Measurements from ENCODE around the gene RAN.
"Not testable (repeated sequence)": the region's sequence is repeated elsewhere in the genome, so short reads cannot be mapped to it uniquely, and the experiment has no call there.

Gene RAN

DNA sequence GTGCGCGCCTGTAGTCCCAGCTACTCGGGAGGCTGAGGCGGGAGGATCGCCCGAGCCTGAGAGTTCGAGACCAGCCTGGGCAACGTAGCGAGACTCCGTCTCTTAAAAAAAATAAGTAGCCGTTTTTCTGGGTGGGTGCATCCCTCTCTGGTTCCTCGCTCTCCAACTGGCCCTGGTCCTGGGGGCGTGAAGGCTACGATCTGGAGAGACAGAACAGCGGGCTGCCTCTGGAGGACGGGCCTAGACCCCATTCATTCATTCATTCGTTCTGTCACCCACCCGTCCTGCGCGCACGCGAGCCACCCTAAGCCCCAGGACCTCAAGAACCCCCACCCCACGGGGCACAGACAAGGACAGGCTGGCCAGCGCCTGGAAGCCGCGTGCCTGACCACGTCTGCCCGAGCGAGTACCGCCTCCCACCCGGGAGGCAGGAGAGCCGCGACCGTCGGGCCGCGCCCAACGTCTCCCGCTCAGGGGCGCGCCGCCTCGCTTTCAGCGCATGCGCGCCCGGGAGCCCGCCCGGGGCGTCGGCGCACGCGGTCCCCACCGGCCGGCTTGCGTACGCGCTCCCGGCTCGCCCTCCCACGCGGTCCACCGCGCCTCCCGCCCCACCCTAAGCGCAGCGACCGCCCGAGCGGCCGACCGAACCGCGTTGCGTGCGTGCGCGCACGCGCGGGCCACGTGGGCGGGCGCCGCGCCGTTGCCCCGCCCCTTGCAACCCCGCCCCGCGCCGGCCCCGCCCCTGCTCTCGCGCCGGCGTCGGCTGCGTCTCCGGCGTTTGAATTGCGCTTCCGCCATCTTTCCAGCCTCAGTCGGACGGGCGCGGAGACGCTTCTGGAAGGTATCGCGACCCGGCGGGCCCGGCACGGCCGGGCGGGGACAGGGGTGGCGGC lies at the start of gene RAN:
Gene RAN, plus strand, starts transcription at position 781 of the 893 bp plus-strand sequence. CDS start 528 bp downstream, outside the sequence.
- DNase-seq: peak; percentile 85

DNA sequence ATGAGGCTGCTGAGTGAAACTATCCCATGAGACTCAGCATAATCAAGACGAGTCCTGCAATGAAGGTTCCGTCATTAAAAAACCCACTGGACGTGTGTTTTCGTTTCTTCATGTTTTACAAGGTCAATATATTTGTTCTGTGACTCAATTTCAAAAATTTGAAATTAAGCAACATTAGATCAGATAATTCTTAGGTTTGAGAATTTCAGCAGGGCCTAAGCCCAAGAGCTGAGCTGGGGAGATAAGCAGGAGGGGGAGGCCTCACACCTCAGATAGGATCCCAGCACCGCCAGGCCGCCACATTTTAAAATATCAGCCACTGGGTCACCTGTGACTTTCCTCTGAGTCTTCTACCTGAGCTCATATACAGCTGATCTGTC lies 46.1 kb upstream of the RAN start:
- DNase-seq: no peak

DNA sequence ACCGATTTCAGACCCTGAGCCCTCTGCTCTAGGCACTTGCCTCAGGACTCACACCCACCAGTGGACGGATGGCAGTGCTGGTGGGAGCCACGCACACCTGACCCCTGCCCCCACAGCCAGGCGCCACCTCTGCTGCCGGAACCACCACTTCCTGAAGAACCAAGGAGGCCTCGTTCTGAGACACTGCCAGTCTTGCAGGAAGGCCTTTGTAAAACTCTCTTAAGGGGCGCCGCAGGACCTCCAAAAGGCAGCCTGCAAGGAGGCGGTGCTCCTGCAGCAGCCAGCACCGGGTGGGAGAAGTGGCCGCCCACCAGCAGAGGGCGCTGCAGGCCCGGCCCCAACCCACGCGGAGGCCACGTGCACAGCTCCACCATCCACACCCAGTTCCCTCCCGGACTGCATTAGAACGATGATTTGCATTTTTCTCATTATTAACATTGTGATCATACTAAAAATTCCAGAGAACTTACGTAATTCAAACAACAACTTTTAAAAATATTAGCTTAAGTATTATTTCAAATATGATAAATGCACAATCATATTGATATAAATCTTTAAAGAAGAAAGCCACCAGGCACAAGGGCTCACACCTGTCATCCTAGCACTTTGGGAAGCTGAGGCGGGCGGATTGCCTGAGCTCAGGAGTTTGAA lies 45.6 kb upstream of the RAN start:
- no peak for DNase-seq

DNA sequence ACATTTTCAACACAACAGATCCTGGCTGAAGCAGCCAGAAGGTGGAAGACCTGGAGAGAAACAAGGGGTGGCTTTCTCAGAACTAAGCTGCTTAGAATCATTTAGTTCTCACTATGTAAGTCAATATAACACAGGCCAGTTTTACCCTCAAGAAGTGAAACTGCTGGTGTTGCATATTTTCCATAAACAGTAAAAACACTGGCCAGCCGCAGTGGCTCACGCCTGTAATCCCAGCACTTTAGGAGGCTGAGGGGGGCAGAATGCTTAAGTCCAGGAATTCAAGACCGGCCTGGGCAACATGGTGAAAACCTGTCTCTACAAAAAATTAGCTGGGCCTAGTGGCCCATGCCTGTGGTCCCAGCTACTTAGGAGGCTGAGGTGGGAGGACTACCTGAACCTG lies 44.4 kb upstream of the RAN start:
- no peak for DNase-seq

DNA sequence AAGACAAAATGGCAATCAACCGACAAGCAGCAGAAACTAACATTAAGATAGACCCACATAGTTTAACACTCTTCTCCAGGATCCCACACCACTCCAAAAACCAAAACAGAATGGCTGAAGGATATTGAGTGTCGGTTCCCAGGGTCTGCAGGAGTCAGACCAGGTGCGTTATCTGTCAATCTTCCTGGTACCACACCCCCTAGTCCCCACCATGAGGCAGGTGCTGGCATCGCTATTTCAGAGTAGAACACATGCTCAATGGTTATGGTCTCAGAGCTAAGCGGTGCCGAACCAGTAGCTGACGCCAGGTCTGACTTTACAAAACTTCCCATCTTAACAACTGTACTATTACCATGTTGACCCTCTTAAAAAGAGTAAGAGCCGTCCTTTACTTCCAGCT lies 43.0 kb upstream of the RAN start:
- DNase-seq: no peak

DNA sequence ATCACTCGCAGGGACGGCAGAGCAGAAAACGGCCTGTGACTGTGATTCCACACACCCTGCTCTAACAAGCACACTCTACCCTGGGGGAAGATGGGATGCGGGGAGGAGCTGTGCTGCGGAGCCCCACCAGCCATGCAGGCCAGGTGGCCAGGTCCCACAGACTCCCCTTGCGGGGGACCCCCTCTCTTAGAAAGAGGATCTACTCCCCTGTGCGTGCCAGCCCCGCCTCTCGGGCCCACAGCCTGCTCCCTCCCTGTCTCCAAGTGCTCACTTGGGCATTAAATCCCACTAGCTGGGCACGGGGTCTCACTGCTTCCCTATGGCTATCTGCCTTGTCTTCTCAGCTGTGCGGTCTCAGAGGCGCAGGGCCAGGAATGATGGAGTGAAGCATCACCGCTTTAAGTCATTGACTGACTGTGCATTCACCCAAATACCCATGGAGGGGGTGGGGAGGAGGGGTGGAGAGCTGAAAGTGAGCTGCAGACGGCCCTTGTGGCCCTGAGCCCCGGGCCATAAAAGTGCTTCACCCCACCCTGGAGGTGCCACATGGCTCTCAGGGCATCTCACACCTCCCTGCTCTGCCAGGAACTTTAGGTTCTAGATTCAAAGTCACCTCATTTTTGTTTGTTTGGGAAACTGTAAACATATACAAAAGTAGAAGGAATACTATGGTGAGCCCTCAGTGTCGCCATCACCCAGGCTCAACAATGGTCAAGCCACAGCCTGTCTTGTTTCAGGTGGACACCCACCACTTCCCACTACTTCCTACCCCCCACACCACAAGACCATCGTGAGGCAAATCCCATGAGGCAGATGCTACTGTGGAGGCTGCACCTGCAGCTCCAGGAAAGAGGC lies 42.2 kb upstream of the RAN start:
- no peak for DNase-seq

DNA sequence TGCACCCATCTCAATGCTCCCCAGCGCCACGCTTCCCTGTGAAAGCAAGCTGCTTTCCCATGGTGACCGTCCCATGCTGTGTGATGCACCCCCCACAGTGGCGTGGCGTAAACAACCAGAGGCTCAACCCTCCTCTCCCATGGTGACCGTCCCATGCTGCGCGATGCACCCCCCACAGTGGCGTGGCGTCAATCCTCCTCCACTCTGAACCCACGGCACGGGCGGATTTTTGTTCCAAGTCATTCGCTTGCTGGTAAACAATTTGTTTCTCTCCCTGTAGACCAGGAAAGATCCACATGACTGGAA lies 41.7 kb upstream of the RAN start:
- no peak for DNase-seq

DNA sequence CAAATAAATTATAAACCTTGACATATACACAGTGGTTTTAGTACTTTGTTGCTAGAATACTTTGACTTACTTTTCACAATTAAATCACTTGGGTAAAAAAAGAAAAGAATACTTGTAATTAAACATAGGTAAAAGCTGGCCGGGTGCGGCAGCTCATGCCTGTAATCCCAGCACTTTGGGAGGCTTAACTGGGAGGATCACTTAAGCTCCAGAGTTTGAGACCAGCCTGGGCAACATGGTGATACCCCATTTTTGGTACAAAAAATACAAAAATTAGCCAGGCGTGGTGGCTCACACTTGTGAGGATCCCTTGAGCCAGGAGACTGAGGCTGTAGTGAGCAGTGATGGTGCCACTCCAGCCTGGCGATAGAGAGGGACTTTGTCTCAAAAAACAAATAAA lies 40.6 kb upstream of the RAN start:
- DNase-seq: no peak

DNA sequence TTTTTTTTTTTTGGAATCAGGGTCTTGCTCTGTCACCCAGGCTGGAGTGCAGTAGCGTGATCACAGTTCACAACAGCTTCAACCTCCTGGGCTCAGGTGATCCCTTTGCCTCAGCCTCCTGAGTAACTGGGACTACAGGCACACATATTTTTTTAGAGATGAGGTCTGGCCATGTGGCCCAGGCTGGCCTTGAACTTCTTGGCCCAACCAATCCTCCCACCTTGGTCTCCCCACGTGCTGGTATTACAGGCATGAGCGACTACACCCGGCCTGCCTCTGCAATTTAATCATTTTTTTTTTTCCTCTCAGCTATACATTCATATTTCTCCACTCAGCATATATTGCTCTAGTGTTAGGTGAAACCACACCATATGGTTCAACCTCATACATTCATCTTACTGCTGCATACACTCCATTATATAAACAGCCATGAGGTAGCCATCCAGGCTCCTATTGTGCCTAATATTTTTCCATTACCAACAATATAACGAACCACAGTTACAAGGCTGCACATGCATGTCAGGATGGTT lies 39.9 kb upstream of the RAN start:
- no peak for DNase-seq

DNA sequence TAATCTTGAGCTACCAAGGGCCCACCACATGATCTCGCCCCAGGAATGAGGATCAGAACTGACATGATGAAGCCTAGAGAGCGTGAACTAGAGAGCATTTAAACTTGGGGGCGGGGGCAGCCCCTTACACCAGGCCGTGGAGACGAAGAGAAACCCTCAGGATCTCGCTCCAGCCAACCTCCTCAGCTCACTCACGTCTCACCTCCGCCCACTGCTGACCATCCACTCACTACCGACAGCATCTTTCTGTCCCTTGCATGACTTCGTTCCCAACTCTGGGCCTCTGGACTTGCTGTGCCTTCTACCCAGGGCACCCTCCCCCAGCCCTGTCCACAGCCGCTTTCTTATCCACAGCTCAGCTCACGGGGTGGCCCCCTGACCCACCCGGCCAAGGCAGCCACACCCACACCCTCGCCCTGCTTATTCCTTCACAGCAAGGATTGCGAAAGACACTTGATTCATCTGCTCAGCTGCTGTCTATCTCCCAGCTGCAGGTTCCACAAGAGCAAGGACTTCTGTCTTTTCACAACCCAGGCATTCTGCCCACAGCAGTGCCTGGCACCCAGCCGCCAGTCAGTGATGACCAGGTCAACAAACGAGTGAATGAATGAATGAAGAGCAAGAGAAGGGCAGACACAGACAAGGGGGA lies 39.2 kb upstream of the RAN start:
- no peak for DNase-seq

DNA sequence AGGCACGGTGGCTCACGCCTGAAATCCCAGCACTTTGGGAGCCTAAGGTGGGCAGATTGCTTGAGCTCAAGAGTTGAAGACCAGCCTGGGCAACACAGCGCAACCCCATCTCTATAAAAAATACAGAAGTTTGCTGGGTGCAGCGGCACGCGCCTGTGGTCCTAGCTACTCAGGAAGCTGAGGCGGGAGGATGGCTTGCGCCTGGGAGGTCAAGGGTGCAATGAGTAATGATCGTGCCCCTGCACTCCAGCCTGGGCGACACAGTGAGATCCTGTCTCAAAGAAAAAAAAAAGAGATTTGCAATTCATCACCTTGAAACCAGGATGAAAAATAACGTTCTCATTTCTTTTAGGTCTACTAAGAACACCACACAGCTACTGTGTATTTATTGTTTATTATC lies 36.9 kb upstream of the RAN start:
- DNase-seq: no peak

DNA sequence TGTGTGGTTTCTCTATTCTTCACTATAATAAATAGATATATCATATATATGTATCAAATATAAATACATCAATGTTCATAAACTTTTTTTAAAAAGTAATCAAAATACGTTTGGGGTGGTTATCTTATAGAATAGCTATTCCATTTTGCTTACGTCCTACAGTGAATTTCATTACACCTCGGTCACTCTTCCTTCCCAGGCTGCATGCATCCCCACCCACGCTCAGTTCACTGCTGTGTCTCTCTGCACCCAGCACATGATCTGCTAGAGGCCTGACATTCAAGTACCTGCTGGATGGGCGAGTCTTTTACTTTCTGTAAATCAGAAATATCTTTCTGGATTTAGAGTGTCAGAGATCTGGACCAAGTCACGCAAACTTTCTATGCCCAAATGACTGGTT lies 36.4 kb upstream of the RAN start:
- DNase-seq: no peak

DNA sequence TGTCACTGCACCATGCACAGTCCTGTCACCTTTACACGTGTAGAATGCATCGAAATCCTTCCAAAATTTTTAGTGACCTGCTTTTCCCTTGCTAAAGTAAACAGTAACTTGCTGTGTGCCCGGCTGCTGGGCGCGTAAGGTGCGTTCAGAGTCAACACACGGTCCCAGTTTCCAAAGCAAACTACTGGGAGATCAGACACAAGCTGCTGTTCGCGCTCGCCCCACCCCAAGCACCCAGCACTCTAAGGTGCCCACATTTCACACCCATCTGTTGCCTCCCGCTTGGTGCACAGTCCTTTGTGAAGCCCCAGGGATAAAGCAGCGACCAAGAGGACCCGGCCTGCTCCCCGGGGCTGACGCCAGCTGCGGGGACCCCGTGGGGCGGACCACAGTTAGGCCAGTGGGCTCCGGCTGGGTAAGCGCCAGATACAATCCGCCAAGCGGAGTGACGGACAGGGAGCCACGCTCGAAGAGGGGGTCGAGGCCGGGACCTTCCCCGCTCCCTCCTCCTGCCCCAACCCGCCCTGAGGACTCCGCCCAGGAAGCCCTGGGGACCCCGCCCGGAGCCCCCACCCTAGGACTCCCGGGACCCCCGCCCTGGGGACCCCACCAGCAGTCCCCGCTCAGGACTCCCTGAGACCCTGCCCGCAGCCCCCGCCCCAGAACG lies 33.4 kb upstream of the RAN start:
- peak; percentile 15 for DNase-seq

DNA sequence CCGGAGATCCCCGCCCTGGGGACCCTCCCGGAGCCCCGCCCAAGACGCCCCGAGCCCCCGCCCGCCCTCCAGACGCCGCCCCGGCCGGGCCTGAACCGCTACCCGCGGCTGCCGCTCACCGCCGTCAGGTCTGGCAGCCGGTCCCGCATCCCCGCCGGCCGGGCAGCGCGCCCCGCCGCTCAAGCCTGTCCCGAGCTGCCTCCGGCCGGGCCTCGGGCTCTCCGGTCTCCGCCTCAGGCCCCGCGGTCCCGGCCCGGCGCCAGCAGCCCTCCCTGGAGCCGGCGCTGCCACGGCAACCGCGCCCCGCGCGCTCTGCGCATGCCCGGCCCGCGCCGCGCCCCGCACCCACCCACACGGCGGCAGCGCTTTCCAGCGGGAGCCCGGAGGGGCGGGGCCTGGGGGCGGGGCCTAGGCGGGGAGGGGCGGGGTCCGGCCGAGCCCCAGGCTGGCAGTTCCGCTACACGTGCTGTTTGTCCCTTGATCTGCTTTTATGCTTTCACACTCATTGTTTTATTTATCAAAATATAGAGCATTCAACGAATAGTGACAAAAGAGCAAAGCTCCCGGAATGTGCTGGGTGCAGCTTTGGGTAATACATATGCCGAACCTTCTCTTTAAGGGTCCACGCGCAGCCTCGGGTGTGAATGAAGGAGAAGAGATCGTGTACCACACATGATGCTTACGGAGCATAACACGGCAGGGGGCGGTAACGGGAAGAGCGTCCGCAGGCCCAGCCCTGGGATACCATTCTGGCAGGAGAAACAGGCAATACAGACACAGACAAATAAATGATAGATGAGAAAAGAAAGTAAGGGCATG lies 32.7 kb upstream of the RAN start, which contains the start of gene STX2:
Gene STX2, minus strand, starts transcription at position 300 of the 819 bp plus-strand sequence. Its CDS starts 151 bp downstream, at position 149.
- DNase-seq: peak; percentile 71

DNA sequence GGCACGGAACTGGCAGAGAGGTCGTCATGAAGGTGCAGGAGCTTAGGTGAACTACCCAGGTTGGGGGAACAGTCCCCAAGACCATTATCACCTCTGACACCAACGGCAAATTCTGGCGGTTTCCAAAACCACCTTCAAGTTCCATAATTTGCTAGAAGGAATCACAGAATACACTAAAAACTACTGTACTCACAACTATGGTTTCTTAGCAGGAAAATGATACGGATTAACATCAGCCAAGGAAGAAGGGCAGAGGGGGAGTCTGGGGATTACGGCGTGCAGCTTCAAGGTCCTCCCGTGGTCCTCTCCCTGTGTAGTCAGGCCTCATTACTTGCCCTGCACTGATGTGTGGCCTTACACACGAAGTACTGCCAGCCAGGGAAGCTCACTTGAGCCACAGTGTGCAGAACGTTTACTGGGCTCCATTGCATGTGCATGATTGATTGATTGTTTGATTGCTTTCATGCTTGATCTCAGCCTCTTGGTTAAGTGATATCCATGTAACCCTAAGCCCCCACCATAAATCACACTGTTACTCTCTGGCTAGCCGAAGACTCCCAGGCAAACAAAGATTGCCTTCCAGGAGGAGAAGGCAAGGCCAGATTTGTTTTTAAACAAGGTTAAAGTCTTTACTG lies 32.0 kb upstream of the RAN start:
- DNase-seq: no peak

DNA sequence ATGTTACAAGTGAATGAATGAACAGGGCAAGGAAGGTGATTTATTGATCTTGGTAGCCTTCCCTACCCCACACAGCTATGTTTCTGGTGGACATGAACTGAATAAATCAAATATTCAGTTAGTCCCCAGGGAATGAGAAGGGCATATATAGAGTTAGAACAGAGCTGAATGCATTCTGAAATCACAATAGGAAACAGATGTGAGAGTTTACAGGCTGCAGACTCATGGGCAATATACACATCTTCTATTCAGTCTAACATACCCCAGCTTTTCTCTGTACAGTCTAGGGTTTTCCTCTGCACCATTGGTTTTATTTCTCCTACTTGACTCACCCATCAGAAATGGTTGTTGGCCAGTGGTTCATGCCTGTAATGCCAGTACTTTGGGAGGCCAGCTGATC lies 25.5 kb upstream of the RAN start:
- DNase-seq: no peak

DNA sequence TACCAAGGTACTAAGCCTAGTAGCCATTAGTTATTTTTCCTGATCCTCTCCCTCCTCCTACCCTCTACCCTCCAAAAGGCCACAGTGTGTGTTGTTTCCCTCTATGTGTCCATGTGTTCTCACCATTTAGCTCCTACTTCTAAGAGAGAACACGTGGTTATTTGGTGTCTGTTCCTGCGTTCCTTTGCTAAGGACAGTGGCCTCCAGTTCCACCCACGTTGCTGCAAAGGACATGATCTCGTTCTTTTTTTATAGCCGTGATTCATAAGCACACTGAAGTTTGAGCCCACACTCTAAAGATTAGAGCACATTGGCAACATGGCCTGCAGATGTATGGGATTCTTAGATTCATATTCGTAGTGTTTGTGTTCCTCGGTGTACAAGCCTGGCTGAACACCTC lies 24.8 kb upstream of the RAN start:
- no peak for DNase-seq

DNA sequence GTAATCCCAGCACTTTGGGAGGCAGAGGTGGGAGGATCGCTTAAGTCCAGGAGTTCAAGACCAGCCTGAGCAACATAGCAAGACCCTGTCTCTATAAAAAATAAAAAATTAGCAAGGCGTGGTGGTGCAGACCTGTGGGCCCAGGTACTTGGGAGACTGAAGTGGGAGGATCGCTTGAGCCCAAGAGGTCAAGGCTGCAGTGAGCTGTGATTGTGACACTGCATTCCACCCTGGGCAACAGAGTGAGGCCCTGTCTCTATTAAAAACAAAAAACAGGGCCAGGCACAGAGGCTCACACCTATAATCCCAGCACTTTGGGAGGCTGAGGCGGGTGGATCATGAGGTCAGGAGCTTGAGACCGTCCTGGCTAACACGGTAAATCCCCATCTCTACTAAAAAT lies 23.8 kb upstream of the RAN start:
- DNase-seq: not testable (repeated sequence)

DNA sequence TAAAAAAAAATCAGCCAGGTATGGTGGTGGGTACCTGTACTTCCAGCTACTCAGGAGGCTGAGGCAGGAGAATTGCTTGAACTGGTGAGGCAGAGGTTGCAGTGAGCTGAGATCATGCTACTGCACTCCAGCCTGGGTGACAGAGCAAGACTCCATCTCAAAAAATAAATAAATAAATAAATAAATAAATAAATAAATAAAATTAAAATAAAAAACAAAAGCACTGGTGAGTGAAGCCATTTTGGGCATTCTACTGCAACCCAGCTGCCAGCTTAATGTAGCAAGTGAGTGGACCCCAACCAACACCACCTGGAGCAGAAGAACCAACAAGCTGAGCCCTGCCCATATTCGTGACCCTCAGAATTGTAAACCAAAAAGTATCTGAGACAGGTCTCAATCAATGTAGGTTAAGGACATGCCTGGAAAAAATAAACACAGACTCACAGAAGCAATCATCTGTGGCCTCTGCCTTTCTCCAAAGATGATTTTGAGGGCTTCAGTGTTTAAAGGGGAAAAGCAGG lies 23.0 kb upstream of the RAN start:
- DNase-seq: not testable (repeated sequence)
